ENCODE measurements around the gene AP1S3. TPM values are rescaled to one million over a fixed set of nuclear protein-coding genes. Genes with fewer than 3 reads are reported as not detected.
A peak's percentile ranks its signal among the peaks of the same experiment; 100 is the strongest.

The AP1S3 gene
- 46.0 and 46.3 TPM in 2 replicates for total RNA-seq

DNA sequence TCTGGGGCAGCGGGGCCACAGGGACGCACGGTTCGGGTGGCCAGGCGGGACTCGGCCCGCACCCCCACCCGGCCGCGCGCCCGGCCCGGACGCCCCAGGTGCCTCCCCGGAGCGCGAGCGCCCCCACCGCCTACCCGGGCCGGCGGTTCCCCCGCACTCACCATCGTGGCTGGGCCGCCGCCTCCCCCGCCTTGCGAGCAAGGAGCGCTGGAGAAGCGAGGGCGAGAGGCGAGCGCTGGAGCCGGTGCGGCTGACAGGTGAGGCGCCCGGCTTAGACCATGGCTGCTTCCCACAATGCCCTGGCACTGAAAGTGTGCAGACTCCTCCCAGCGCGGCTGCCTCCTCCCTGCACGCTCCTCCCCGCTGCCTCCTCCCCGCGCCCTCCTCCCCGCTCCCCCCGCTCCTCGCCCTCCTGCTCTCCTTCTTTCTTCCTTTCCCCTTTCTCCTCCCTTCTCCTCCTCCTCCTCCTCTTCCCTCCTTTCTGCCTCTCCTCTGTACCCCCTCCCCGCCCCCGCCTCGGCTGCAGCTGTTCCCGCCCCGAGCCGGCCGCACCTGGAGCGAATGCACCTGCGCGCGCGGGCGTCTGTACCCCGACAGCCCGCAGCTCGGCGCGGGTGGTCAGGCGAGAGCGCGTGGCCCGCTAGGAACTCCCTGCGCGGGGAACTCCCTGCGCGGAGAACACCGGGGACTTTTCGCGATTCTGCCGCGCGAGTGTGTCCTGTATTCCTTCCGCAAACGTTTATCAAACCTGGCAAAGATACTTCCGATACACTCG is at the start of gene AP1S3:
Gene AP1S3 (minus strand): TSS at position 296 of the 775 bp plus-strand sequence. CDS start 132 bp downstream, at position 164.
- TF ChIP-seq, protein P1, sequence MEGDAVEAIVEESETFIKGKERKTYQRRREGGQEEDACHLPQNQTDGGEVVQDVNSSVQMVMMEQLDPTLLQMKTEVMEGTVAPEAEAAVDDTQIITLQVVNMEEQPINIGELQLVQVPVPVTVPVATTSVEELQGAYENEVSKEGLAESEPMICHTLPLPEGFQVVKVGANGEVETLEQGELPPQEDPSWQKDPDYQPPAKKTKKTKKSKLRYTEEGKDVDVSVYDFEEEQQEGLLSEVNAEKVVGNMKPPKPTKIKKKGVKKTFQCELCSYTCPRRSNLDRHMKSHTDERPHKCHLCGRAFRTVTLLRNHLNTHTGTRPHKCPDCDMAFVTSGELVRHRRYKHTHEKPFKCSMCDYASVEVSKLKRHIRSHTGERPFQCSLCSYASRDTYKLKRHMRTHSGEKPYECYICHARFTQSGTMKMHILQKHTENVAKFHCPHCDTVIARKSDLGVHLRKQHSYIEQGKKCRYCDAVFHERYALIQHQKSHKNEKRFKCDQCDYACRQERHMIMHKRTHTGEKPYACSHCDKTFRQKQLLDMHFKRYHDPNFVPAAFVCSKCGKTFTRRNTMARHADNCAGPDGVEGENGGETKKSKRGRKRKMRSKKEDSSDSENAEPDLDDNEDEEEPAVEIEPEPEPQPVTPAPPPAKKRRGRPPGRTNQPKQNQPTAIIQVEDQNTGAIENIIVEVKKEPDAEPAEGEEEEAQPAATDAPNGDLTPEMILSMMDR (IDR thresholded peaks at IDR 0.05): no peak
- peaks cover 64% of the 10 kb centered on the region for H3K4me1 Mint-ChIP-seq
- ATAC-seq (ENCODE audit: low read depth) (peak; percentile 75), DNase-seq (peak; percentile 76)
- H3K36me3 Mint-ChIP-seq (ENCODE audit: low read depth): peaks cover 25% of the 10 kb centered on the region
- peak within 1 kb of the TSS; percentile 96 for H3K27ac Mint-ChIP-seq
- CTCF ChIA-PET: interaction anchor here (0.6 to 1.5 kb wide), 5 partner anchors 22 to 156 kb away, joined by 3 to 5 read pairs (median 3); no protein-coding TSS in a partner anchor
- intact Hi-C loops (cut with micrococcal nuclease): loop anchor here (1.0 to 5.0 kb wide), 8 partner anchors 17 to 975 kb away; partner anchors contain the start of genes ACSL3, CUL3 and MRPL44
- H3K27me3 Mint-ChIP-seq: no peaks in the 10 kb centered on the region
- no peaks in the 10 kb centered on the region for H3K9me3 Mint-ChIP-seq
- POLR2A ChIA-PET: interaction anchor here (0.6 to 8.2 kb wide), 13 partner anchors 14 to 188 kb away, joined by 3 to 80 read pairs (median 6); partner anchors contain the start of gene WDFY1
- peak within 1 kb of the TSS; percentile 99 for H3K4me3 Mint-ChIP-seq

- no peak for ATAC-seq (ENCODE audit: low read depth)
- Mint-ChIP-seq H3K4me3 (no peak overlapping the region), H3K4me1 (peaks cover 56% of the 10 kb centered on the region), H3K27me3 (no peaks in the 10 kb centered on the region), H3K27ac (peak overlapping the region; percentile 13), H3K9me3 (no peaks in the 10 kb centered on the region), H3K36me3 (ENCODE audit: low read depth) (peaks cover 61% of the 10 kb centered on the region)
- DNase-seq: no peak
- TF ChIP-seq, protein P1 (IDR thresholded peaks at IDR 0.05): no peak
- intact Hi-C loops (cut with micrococcal nuclease): no loop called here
- POLR2A ChIA-PET: no interaction called here
- CTCF ChIA-PET: no interaction called here
Observed at GRCh38 chr2:223887127-223887526, 49.7 kb upstream of the AP1S3 start.

DNA sequence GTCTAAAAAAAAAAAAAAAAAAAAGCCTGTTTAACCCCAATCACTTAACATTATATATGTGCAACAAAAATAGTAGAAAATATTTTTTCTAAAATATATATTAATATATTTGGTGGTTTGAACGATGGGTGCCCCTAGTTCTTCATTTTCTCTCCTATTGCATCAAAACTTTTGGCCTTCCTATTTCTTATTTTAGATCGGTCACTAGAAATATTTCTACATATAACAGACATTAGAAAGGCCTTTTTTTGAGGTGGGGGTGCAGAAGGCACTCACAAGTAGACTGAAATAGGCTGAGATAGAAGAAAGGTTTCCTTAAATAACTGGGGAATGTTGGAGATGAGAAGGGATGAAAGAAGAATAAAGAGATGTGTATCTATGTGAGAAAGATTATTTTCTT is 49.3 kb upstream of the AP1S3 start:
- ChIA-PET CTCF (no interaction called here), POLR2A (interaction anchor here (2.4 kb wide), 1 partner anchor 8 kb away, joined by 13 read pairs; no protein-coding TSS in a partner anchor)
- TF ChIP-seq, protein P1 (IDR thresholded peaks at IDR 0.05): no peak
- Mint-ChIP-seq H3K4me3 (no peak overlapping the region), H3K36me3 (ENCODE audit: low read depth) (peaks cover 63% of the 10 kb centered on the region), H3K27ac (no peak overlapping the region), H3K4me1 (peaks cover 59% of the 10 kb centered on the region), H3K27me3 (no peaks in the 10 kb centered on the region), H3K9me3 (no peaks in the 10 kb centered on the region)
- intact Hi-C loops (cut with micrococcal nuclease): no loop called here
- ATAC-seq (ENCODE audit: low read depth) (no peak), DNase-seq (no peak)

- intact Hi-C loops (cut with micrococcal nuclease): loop anchor here (1.0 to 2.0 kb wide), 3 partner anchors 11 to 60 kb away; partner anchors contain the start of genes AP1S3 and WDFY1
- ChIA-PET CTCF (no interaction called here), POLR2A (interaction anchor here (2.4 kb wide), 1 partner anchor 10 kb away, joined by 13 read pairs; no protein-coding TSS in a partner anchor)
- H3K36me3 Mint-ChIP-seq (ENCODE audit: low read depth): peaks cover 68% of the 10 kb centered on the region
- H3K4me3 Mint-ChIP-seq: peak overlapping the region; percentile 3
- H3K27ac Mint-ChIP-seq: peak overlapping the region; percentile 79
- no peaks in the 10 kb centered on the region for H3K9me3 Mint-ChIP-seq
- ATAC-seq (ENCODE audit: low read depth): peak; percentile 78
- TF ChIP-seq, protein P1 (IDR thresholded peaks at IDR 0.05): no peak
- peaks cover 42% of the 10 kb centered on the region for H3K4me1 Mint-ChIP-seq
- H3K27me3 Mint-ChIP-seq: no peaks in the 10 kb centered on the region
- no peak for DNase-seq
Observed at GRCh38 chr2:223884399-223884798, 47.0 kb upstream of the AP1S3 start.

- TF ChIP-seq, protein P1 (IDR thresholded peaks at IDR 0.05): no peak
- POLR2A ChIA-PET: interaction anchor here (1.2 to 1.6 kb wide), 2 partner anchors 11 to 13 kb away, joined by 3 to 6 read pairs; no protein-coding TSS in a partner anchor
Observed at GRCh38 chr2:223882715-223883114, 45.3 kb upstream of the AP1S3 start.

More at GRCh38 chr2:223882715-223883114, 45.3 kb upstream of the AP1S3 start:
- intact Hi-C loops (cut with micrococcal nuclease): no loop called here
- Mint-ChIP-seq H3K9me3 (no peaks in the 10 kb centered on the region), H3K27ac (peak overlapping the region; percentile 82), H3K27me3 (no peaks in the 10 kb centered on the region), H3K36me3 (ENCODE audit: low read depth) (peaks cover 75% of the 10 kb centered on the region), H3K4me3 (no peak overlapping the region), H3K4me1 (peaks cover 38% of the 10 kb centered on the region)
- CTCF ChIA-PET: no interaction called here
- DNase-seq: no peak
- ATAC-seq (ENCODE audit: low read depth): no peak

Data from activated B cell treated with CpG ODN at 0.5 μM for 24 hours (primary cell).